ENCODE data around the gene FLNC. TPM values are rescaled to one million over a fixed set of nuclear protein-coding genes. Genes with fewer than 3 reads are reported as not detected.

Gene FLNC
- total and polyA plus RNA-seq, 2 of the 13 experiments (the other 11 are each of a cell fraction or from before 2014, with no cell fraction given) = 0.02 TPM; not detected in 1

- H3K27ac ChIP-seq (ENCODE audit: extremely low read length, insufficient read depth, low read length) = no peak within 1 kb of the TSS
- BruUV-seq (replicated peaks) = no TSS peak
- ATAC-seq (peak; percentile 82), FAIRE-seq (no peak), DNase-seq (ENCODE audit: low spot score) (no peak)
- H3K27me3 ChIP-seq (ENCODE audit: control insufficient read depth in 1 of 2, insufficient read depth in 2 of 2, low read length in 2 of 2) = peaks cover 7 to 32% of the 10 kb centered on the region in 2 experiments; a peak in 4 of 5 replicates
- no peaks in the 10 kb centered on the region for H4K20me1 ChIP-seq (ENCODE audit: insufficient read depth, low read length)
- CTCF ChIA-PET (ENCODE audit: low intra/inter-chr PET ratio, low total read pairs) = no interaction called here
- intact Hi-C loops (cut with micrococcal nuclease; ENCODE audit: unreplicated experiment) = no loop called here
- WGBS (ENCODE audit: low lambda C conversion rate) = 2% methylated on average over 21 of the region's 80 CpGs
- no peak within 1 kb of the TSS for H2AFZ ChIP-seq (ENCODE audit: low read length)
- POLR2A ChIA-PET = interaction anchor here (1.1 kb wide), 1 partner anchor 53 kb away, joined by 3 read pairs; the partner anchor contains the start of gene CALU
- no peaks in the 10 kb centered on the region for H3K36me3 ChIP-seq (replicated peaks in 1 of 2; ENCODE audit: control insufficient read depth in 1 of 2, insufficient read depth in 2 of 2, low read length in 2 of 2)
- peak within 1 kb of the TSS; percentile 59 to 79 (median 65) for H3K4me3 ChIP-seq (replicated peaks in 1 of 3; ENCODE audit: insufficient read depth in 1 of 3, low read depth in 2 of 3, low read length in 3 of 3)
- H3K9me3 ChIP-seq (ENCODE audit: low read length) = no peaks in the 10 kb centered on the region
- in situ Hi-C loops (cut with HindIII; ENCODE audit: extremely low pct_ligation_motif_present, low pct_unique_long_range_greater_than_20kb) = loop anchor here (5.0 kb wide), 1 partner anchor 91 kb away; no protein-coding TSS in a partner anchor
- H3K4me1 ChIP-seq (ENCODE audit: insufficient read depth, low read length) = peaks cover 17% of the 10 kb centered on the region
- H3K4me2 ChIP-seq (ENCODE audit: low read depth, low read length) = peak within 1 kb of the TSS; percentile 94
- 0 out of 2 replicates have a peak within 1 kb of the TSS, but pooled peaks have one; percentile 22 for H3K9ac ChIP-seq (ENCODE audit: insufficient read depth, low read depth, low read length)
- H3K79me2 ChIP-seq (ENCODE audit: insufficient read depth, low read length) = no peaks in the 10 kb centered on the region
- TF ChIP-seq ZNF510 (CRISPR knock-in tag; IDR thresholded peaks at IDR 0.05; ENCODE audit: low read depth) = no peak
- TF ChIP-seq HNRNPLL (IDR thresholded peaks at IDR 0.05; ENCODE audit: low read depth, low read length, poor library complexity, severe bottlenecking) = peak; percentile 45
- TF ChIP-seq SP4 (CRISPR knock-in tag; IDR thresholded peaks at IDR 0.05) = peak; percentile 43; the same call in 1 of the 2 replicates
- TF ChIP-seq ZNF710 (CRISPR knock-in tag; IDR thresholded peaks at IDR 0.05; ENCODE audit: borderline replicate concordance) = no peak
- TF ChIP-seq ZNF431 (CRISPR knock-in tag; IDR thresholded peaks at IDR 0.05; ENCODE audit: borderline replicate concordance, low read depth) = no peak
- TF ChIP-seq ARNTL (CRISPR knock-in tag; IDR thresholded peaks at IDR 0.05) = no peak
- no peak for TF ChIP-seq ASH2L (IDR thresholded peaks at IDR 0.05; ENCODE audit: insufficient read length, low read depth, low read length)
- TF ChIP-seq BCL6 (CRISPR knock-in tag; IDR thresholded peaks at IDR 0.05) = peak; percentile 29; the same call in 1 of the 2 replicates
- TF ChIP-seq HOXA3 (CRISPR knock-in tag; IDR thresholded peaks at IDR 0.05) = no peak
- TF ChIP-seq NRL (CRISPR knock-in tag; IDR thresholded peaks at IDR 0.05; ENCODE audit: borderline replicate concordance) = no peak
- TF ChIP-seq ZNF558 (CRISPR knock-in tag; IDR thresholded peaks at IDR 0.05; ENCODE audit: borderline replicate concordance) = no peak
- TF ChIP-seq POGK (CRISPR knock-in tag; conservative IDR thresholded peaks at IDR 0.05) = no peak
- no peak for TF ChIP-seq ELF4 (CRISPR knock-in tag; IDR thresholded peaks at IDR 0.05; ENCODE audit: borderline replicate concordance)
- 0 out of 2 replicates have a peak, but pooled peaks have one; percentile 45 for TF ChIP-seq ZNF263 (CRISPR knock-in tag; IDR thresholded peaks at IDR 0.05)
- TF ChIP-seq GABPB1 (CRISPR knock-in tag; IDR thresholded peaks at IDR 0.05) = peak; percentile 64; the same call in 1 of the 2 replicates
- TF ChIP-seq REL (CRISPR knock-in tag; conservative IDR thresholded peaks at IDR 0.05) = no peak
- TF ChIP-seq ZZZ3 (CRISPR knock-in tag; IDR thresholded peaks at IDR 0.05; ENCODE audit: borderline replicate concordance) = no peak
Measured at GRCh38 chr7:128791121-128791971, 38.9 kb upstream of the FLNC start, which contains the start of gene CCDC136. TSS of gene CCDC136 (plus strand) at chr7:128791968. CDS start at chr7:128792412, 444 bp downstream.
